Measurements from ENCODE around the gene HDGF. TPM values are rescaled to one million over a fixed set of nuclear protein-coding genes. Genes with fewer than 3 reads are reported as not detected.

Gene HDGF
- total RNA-seq, result 100 to 1,000 TPM; 137 to 224 (median 147) TPM
- 100 to 1,000 TPM in 1 of 2 donors, 10 to 100 TPM in 1; 87.7 to 240 TPM for polyA plus RNA-seq
- long read RNA-seq, donor 1, transcript HDGF-201 (6 exons, 2,380 nt), result major isoform, 210 of 292 reads
- long read RNA-seq, donor 1, partial matches to known transcripts, result 52 of 292 reads
- long read RNA-seq, donor 1, other reads (novel, unspliced or antisense), result 28 of 292 reads
- long read RNA-seq, donor 2, transcript HDGF-201 (6 exons, 2,380 nt), result major isoform, 155 of 249 reads
- long read RNA-seq, donor 2, partial matches to known transcripts, result 83 of 249 reads
- long read RNA-seq, donor 2, other reads (novel, unspliced or antisense), result 6 of 249 reads
- long read RNA-seq, donor 3, transcript HDGF-201 (6 exons, 2,380 nt), result major isoform, 233 of 305 reads
- long read RNA-seq, donor 3, partial matches to known transcripts, result 39 of 305 reads
- long read RNA-seq, donor 3, other reads (novel, unspliced or antisense), result 27 of 305 reads

GRCh38 chr1:156751451-156751756, at the start of gene HDGF:
HDGF (minus strand) TSS chr1:156751675; CDS start chr1:156751429, 246 bp downstream.
- DNase-seq, result no peak
- H3K4me3 ChIP-seq, result peak within 1 kb of the TSS; percentile 72 to 100 (median 96)
- no peaks in the 10 kb centered on the region for H3K9me3 ChIP-seq
- no peaks in the 10 kb centered on the region for H3K27me3 ChIP-seq
- H3K27ac ChIP-seq, result peak within 1 kb of the TSS; percentile 96 to 100 (median 99)
- no peak for TF ChIP-seq POLR2A (IDR thresholded peaks at IDR 0.05)
- no peak for TF ChIP-seq CTCF (IDR thresholded peaks at IDR 0.05)
- 0 to 1% (median 0%) methylated on average over 25 to 48 of the region's 48 CpGs for WGBS, 4 donors
- H3K4me1 ChIP-seq, result peaks cover 17 to 63% (median 48%) of the 10 kb centered on the region in 12 donors
- intact Hi-C loops (cut with DNase I), result loop anchor here in 1 of 10 donors (1.0 to 5.0 kb wide), 2 partner anchors 16 to 249 kb away; partner anchors contain the start of genes MEF2D and PRCC
- no peaks in the 10 kb centered on the region for H3K36me3 ChIP-seq
- ATAC-seq, result no peak

- no peaks in the 10 kb centered on the region for H3K9me3 ChIP-seq
- no peak overlapping the region for H3K4me3 ChIP-seq
- DNase-seq, result no peak
- TF ChIP-seq POLR2A (IDR thresholded peaks at IDR 0.05) (no peak), CTCF (IDR thresholded peaks at IDR 0.05) (peak; percentile 44 to 70 (median 66))
- no peaks in the 10 kb centered on the region for H3K27me3 ChIP-seq
- ATAC-seq, result no peak
- peaks cover 0 to 24% (median 16%) of the 10 kb centered on the region in 12 donors for H3K4me1 ChIP-seq
- no peak overlapping the region for H3K27ac ChIP-seq
- peaks cover 3 to 99% (median 90%) of the 10 kb centered on the region in 9 donors for H3K36me3 ChIP-seq
- intact Hi-C loops (cut with DNase I), result loop anchor here in 6 of 10 donors (1.0 to 5.0 kb wide), 4 partner anchors 60 to 63 kb away; partner anchors contain the start of genes INSRR (in 3 of the 6) and NTRK1 (in 3 of the 6)
- 54 to 65% (median 59%) methylated on average over 4 of the region's 4 CpGs for WGBS, 4 donors
Observed at GRCh38 chr1:156797212-156797871, 45.9 kb upstream of the HDGF start.

- no peaks in the 10 kb centered on the region for H3K27me3 ChIP-seq
- no peak overlapping the region for H3K4me3 ChIP-seq
- intact Hi-C loops (cut with DNase I), result loop anchor here in 6 of 10 donors (1.0 to 5.0 kb wide), 4 partner anchors 61 to 64 kb away; partner anchors contain the start of genes INSRR (in 3 of the 6) and NTRK1 (in 3 of the 6)
- peaks cover 0 to 17% (median 10%) of the 10 kb centered on the region in 12 donors for H3K4me1 ChIP-seq
- no peaks in the 10 kb centered on the region for H3K9me3 ChIP-seq
- peaks cover 3 to 100% (median 98%) of the 10 kb centered on the region in 9 donors for H3K36me3 ChIP-seq
- ATAC-seq, result no peak
- no peak for DNase-seq
- 87 to 91% (median 89%) methylated on average over 8 of the region's 8 CpGs for WGBS, 4 donors
- H3K27ac ChIP-seq, result no peak overlapping the region
- TF ChIP-seq CTCF (IDR thresholded peaks at IDR 0.05), result no peak
- no peak for TF ChIP-seq POLR2A (IDR thresholded peaks at IDR 0.05)
Observed at GRCh38 chr1:156796340-156797097, 45.0 kb upstream of the HDGF start.
